Osteoblast (primary cell): Measurements from ENCODE around the gene TPM1. TPM values are rescaled to one million over a fixed set of nuclear protein-coding genes. Genes with fewer than 3 reads are reported as not detected.
"Not testable (repeated sequence)": the region's sequence is repeated elsewhere in the genome, so short reads cannot be mapped to it uniquely, and the experiment has no call there.

Source experiments
- DNase-seq: peaks from one replicate; pipeline ENCODE4 v3.0.0; 2011; ENCODE audit warnings: low spot score, mixed read lengths; ENCODE audit not compliant: insufficient read length; ENCODE audit errors: missing footprints
- H2AFZ ChIP-seq: 2 replicates; pipeline ENCODE4 v1.6.0; 2011; ENCODE audit warnings: mild to moderate bottlenecking, low read length
- H3K27ac ChIP-seq: 2 replicates; pipeline ENCODE4 v1.5.1; 2011; ENCODE audit warnings: mild to moderate bottlenecking, low read depth, low read length, moderate library complexity
- H3K27me3 ChIP-seq: 2 replicates; pipeline ENCODE4 v1.6.0; 2012; ENCODE audit warnings: mild to moderate bottlenecking, control low read depth, inconsistent platforms, low read length, moderate library complexity; ENCODE audit not compliant: insufficient read depth
- H3K36me3 ChIP-seq: 2 replicates; pipeline ENCODE4 v1.5.1; 2011; ENCODE audit warnings: mild to moderate bottlenecking, low read length, control low read depth, moderate library complexity; ENCODE audit not compliant: insufficient read depth
- H3K4me1 ChIP-seq: 2 replicates; pipeline ENCODE4 v1.5.1; 2011; ENCODE audit warnings: mild to moderate bottlenecking, low read length, control low read depth, moderate library complexity; ENCODE audit not compliant: insufficient read depth
- H3K4me2 ChIP-seq: 2 replicates; pipeline ENCODE4 v1.6.0; 2011; ENCODE audit warnings: mild to moderate bottlenecking, low read length; ENCODE audit not compliant: insufficient read depth
- H3K4me3 ChIP-seq: fragments of 200-600 bp; sonication (generic); 3 replicates; pipeline ENCODE4 v1.5.1; 2012; ENCODE audit warnings: mild to moderate bottlenecking, low read length, inconsistent platforms; ENCODE audit not compliant: insufficient read depth
- H3K79me2 ChIP-seq: 2 replicates; pipeline ENCODE4 v1.6.0; 2012; ENCODE audit warnings: mild to moderate bottlenecking, low read length, control low read depth, inconsistent platforms; ENCODE audit not compliant: insufficient read depth
- H3K9me3 ChIP-seq: 2 replicates; pipeline ENCODE4 v1.5.1; 2011; ENCODE audit warnings: low read depth, low read length, control low read depth
- H4K20me1 ChIP-seq: 2 replicates; pipeline ENCODE4 v1.6.0; 2012; ENCODE audit warnings: mild to moderate bottlenecking, low read length, control low read depth; ENCODE audit not compliant: insufficient read depth
- CTCF ChIP-seq: IDR thresholded peaks from 2 replicates; pipeline ENCODE4 v1.5.1; 2011; ENCODE audit warnings: mild to moderate bottlenecking, low read depth, low read length, moderate library complexity; ENCODE audit errors: extremely low read depth
- total RNA-seq: library from RNA; depleted of rRNA; stranded (reverse); fragments of >200 nt; gene quantifications from 2 replicates; pipeline ENCODE4 v1.2.3, GENCODE V29; 2012

The TPM1 gene
- total RNA-seq: 1,563 and 1,708 TPM in 2 replicates

- peak within 1 kb of the TSS; percentile 85 for H3K4me2 ChIP-seq
- TF ChIP-seq CTCF: no peak
- peaks cover 47% of the 10 kb centered on the region for H3K79me2 ChIP-seq
- peak; percentile 98 for DNase-seq
- H4K20me1 ChIP-seq: peaks cover 32% of the 10 kb centered on the region
- peaks cover 42% of the 10 kb centered on the region for H3K36me3 ChIP-seq
- peaks cover 30% of the 10 kb centered on the region for H3K4me1 ChIP-seq
- no peaks in the 10 kb centered on the region for H3K9me3 ChIP-seq
- peak within 1 kb of the TSS; percentile 88 for H3K4me3 ChIP-seq
- no peak within 1 kb of the TSS for H2AFZ ChIP-seq
- no peaks in the 10 kb centered on the region for H3K27me3 ChIP-seq
- peak within 1 kb of the TSS; percentile 91 for H3K27ac ChIP-seq
These were observed at the start of gene TPM1 for GRCh38 chr15:63041974-63042876. Gene TPM1, plus strand, starts transcription at chr15:63042747. Its CDS starts 83 bp downstream, at chr15:63042830.

GRCh38 chr15:62993066-62993465 lies 49.5 kb upstream of the TPM1 start:
- Histone ChIP-seq H3K36me3 (no peaks in the 10 kb centered on the region), H3K27ac (no peak overlapping the region), H3K4me3 (no peak overlapping the region), H3K27me3 (no peaks in the 10 kb centered on the region), H3K79me2 (no peaks in the 10 kb centered on the region), H3K4me2 (no peak overlapping the region), H4K20me1 (no peaks in the 10 kb centered on the region), H3K9me3 (no peaks in the 10 kb centered on the region), H2AFZ (no peak overlapping the region), H3K4me1 (peaks cover 24% of the 10 kb centered on the region)
- no peak for DNase-seq
- no peak for TF ChIP-seq CTCF

GRCh38 chr15:62993632-62994031 lies 48.9 kb upstream of the TPM1 start:
- not testable (repeated sequence) for H3K4me3 ChIP-seq, H3K4me2 ChIP-seq, H3K27ac ChIP-seq, H3K79me2 ChIP-seq, H3K36me3 ChIP-seq, H3K9me3 ChIP-seq, H2AFZ ChIP-seq, H4K20me1 ChIP-seq, DNase-seq, H3K27me3 ChIP-seq
- peaks cover 24% of the 10 kb centered on the region for H3K4me1 ChIP-seq

GRCh38 chr15:62994439-62994838 lies 48.1 kb upstream of the TPM1 start:
- Histone ChIP-seq H3K4me1 (peaks cover 21% of the 10 kb centered on the region), H3K27ac (peak overlapping the region; percentile 9), H3K9me3 (no peaks in the 10 kb centered on the region), H3K4me3 (no peak overlapping the region), H4K20me1 (no peaks in the 10 kb centered on the region), H3K79me2 (no peaks in the 10 kb centered on the region), H2AFZ (no peak overlapping the region), H3K36me3 (no peaks in the 10 kb centered on the region), H3K4me2 (peak overlapping the region; percentile 6), H3K27me3 (no peaks in the 10 kb centered on the region)
- no peak for TF ChIP-seq CTCF
- DNase-seq: peak; percentile 74
